ENCODE measurements around the gene DNAH11.

DNAH11 gene

DNA sequence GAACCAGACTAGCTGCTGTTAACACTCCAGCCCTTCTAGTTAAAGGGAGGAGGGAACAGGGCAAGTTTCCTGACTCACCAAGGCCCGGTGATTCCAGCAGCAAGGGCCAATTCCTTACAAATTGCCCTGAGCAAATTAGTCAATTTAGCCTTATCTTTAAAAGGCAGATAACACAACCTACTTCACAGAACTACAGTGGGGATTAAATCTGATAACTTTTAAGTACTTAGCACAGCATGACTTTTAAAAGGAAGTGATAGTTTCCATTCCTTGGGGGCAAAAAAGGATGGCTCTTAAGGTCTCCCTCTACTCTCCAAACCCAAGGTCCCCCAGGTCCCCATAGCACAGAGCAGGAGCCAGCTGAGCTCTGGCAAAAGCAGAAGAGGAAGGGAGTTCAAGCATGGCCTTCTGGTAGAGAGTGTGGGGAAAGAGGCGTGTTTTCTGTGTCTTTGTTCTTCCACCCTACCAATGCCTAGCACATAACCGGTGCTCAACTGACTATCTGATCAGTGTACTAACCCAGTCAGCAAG is 398.8 kb downstream of the DNAH11 start:
- DNase-seq: peak in 1 of 2 donors; percentile 41

DNA sequence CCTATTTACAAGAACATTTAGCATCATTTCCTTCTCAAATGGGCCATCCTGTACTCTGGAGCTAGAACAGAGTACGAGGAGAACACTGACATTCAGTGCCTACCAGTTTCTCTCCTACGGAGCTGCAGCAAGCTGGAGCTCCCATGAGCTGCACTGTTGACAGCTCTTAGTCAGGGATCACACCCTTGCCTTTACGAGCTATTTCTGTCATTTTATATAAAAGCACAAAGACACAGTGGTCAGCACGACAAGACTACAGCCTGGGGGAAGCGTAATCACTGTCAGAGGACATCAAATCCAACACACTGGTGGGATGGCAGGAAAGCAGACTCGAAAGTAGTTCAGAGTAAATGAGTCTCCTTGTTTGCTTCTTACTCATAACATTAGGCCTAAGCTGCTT is 400.1 kb downstream of the DNAH11 start:
- no peak for DNase-seq

DNA sequence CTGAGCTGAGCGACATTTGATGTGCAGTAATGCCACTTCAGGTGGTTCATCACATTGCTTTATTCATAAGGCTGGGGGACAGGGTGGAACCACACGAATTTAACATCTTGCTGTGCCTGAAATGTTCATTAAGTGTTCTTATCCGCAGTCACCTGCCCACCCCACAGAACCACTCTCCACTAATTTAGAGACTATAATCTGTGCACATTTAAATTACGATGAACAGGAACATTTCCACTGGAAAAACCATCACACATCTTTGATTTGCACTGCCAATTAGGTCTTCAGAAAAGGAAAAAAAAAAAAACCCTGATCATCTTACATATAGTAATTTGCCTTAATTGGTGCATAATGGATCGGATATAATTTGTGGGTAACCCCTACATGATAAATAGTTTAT is 400.6 kb downstream of the DNAH11 start:
- no peak for DNase-seq

DNA sequence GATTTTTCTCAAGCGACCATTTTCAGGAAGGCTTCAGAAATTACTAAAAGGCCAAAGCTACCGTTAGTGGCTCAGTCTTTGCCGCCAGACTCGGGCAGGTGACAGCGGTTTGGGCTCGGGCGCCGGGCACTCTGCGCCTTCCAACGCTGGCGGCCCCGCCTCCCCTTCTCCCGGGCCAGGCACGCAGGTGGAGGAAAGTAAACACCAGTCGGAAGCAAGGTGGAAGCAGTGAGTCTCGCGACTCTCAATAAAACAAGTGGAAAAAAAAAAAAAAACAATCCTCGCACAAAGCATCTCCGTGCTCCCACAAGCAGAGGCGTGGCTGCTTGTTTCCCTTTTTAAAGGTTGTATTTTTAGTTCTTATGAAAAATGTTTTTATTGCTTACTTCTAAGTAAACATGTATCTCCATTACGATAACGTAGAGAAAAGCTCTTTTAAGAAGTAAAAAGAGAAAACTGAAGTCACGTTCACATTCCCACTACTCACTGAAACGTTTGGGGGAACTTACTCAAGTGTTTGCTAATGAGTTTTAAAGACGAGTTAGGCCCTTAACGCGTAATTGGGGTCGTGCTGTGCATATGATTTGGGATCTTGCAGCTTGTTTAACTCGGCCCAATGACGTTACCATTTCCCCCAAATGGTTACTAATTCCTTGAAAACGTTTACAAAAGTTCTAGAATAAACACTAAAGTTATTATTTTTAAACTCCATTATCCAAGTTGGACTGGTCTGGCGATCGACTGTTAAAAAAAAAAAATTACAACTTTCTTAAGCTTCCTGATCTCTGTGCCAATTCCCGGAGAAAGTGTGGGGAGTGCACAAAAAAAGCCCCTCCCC is 402.0 kb downstream of the DNAH11 start:
- peak; percentile 7 to 30 for DNase-seq

DNA sequence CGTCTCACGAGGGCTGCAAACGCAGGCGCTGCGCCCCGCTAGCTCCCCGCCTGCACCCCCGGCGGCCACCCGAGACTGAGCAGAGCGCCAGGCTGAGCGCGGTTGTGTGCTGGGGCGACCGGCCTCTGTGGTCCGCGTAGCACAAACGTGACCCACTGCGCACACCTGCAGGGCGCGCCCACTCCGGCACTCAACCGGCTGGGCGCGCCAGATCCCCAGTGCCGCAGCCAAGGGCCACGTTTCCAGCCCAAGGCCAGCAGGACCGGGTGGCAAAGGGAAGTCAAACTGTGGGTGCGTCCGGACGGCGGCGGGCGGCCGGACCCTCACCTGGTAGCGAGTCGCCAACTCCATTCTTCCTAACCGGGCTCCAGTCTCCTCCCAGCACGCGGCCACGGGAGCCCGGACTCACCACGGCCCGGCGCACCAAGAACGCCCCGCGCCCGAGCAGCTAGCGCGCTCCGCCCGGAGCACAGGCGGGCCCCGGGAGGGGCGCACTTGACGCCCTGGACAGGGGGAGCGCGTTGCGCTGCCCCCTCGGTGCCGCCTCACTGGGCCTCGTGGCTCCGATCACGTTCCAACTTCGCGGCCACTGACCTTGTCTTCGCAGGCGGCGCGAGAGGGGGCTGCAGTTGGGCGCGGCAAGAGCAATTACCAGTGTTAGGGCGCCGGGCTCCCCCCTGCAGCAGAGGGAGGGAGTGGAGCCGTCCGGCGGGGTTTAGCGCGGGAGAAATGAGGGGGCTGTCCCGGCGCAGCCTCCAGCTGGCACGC is 402.8 kb downstream of the DNAH11 start, which contains the start of gene CDCA7L:
Gene CDCA7L (minus strand): TSS at position 446 of the 768 bp plus-strand sequence. CDS start 95 bp downstream, at position 351.
- DNase-seq: peak; percentile 40 to 81

DNA sequence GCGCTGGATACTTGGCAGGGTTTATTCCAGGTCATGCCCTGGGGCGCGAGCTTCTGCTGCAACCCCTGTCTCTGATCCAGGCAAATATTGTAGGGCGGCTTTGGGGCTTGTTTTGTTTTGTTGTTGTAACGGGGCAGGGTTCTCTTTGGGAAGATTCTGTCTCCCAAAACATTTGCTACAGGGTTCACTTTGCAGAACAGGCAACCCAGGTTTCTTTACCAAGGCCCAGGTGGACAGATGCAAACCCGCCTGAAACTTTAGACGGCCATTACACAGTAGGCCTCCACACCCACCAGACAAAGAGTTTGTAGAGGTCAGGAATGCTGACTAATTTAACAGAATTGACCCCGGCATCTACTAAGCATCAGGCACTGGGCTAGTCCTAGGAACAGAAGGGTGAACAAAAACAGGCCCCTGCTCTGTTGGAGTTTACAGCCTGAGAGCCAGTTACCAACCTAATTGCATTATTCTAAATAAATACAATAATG is 403.4 kb downstream of the DNAH11 start:
- no peak for DNase-seq

DNA sequence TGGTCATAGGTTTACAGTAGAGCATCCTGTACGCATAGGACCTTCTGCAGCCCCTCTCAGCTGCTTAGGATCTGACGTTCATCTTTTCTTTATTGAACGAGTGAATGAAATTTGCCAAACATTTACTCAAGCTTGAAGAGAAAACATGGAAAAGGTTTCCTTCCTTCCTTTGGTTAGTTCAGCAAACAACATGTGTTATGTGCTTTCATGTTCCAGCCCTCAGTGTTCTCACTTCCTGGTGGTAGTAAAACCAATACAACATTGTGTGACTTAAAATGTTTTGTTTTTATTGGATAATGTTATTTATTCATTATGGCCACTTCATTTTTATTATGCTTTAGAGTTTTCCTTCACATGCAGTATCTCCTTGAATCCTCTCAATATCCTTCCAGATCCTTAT is 404.2 kb downstream of the DNAH11 start:
- no peak for DNase-seq

DNA sequence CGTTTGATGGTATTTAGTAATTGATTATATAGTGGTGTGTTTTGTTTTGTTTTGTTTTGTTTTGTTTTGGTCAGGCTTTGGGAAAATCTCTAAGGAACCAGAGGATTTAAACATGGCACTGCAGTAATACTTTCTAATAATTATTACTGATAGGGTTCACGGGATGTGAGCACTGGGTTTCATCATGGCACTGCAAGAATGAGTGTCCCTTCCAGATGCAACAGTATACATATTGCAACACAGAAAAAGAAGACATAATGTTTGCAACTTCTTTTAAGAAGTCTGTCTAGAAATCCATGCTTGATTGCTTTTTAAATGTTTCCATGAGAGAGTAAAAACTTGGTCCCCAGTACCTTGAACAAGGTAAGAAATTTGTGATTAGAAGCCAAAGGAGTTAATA is 405.1 kb downstream of the DNAH11 start:
- no peak for DNase-seq

DNA sequence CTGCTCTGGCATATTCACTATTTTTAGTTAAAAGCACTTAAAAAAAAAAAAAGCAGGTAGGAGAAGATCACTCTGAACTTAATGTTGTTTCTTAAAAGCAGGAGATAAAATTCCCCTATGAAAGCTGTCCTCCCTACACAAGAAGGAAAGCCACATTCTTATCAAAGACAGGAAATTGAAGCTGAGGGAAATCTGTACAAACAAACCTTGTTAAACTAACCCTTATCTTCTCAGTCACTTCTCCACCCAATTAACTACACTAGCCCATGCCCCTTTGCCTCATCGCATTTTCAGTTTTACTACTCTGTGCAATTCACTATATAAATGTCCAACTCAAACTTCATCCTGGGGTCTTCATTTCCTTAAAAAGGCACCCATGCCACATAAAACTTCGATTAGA is 405.5 kb downstream of the DNAH11 start:
- DNase-seq: no peak

DNA sequence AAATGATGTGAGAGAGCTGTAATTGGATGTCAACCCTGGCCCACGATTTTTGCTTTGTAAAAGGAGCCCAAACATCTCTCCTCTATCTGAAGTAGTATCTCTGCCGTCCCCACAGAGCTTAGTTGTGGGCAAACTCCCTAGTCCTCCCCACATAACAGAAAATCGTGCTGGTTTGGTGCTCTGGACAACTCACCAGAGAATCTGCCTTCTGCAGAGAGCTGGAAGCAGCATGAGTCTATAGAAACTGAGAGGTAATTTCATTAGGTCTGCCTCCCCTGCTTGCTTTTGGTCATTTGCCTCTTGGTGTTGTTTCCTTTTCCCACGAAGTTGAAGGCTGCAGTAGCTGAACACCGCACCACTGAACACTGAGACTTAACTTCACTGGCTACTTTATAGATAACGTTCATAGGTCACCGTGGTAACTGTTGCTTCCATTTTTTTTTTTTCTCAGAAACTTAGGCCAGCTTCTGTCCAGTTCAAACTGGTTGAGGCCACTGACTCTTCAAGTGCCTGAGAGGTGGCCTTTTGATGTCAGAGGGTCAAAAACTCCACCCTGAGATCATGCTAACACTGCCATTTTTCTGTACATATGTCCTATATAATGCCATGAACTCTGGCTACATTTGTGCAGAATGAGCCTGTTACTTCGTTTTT is 406.2 kb downstream of the DNAH11 start:
- no peak for DNase-seq

All from CD4-positive, alpha-beta T cell treated with Interleukin-4 for 1 hour (primary cell).